ENCODE results near the gene TCF20.

TCF20 gene

DNA sequence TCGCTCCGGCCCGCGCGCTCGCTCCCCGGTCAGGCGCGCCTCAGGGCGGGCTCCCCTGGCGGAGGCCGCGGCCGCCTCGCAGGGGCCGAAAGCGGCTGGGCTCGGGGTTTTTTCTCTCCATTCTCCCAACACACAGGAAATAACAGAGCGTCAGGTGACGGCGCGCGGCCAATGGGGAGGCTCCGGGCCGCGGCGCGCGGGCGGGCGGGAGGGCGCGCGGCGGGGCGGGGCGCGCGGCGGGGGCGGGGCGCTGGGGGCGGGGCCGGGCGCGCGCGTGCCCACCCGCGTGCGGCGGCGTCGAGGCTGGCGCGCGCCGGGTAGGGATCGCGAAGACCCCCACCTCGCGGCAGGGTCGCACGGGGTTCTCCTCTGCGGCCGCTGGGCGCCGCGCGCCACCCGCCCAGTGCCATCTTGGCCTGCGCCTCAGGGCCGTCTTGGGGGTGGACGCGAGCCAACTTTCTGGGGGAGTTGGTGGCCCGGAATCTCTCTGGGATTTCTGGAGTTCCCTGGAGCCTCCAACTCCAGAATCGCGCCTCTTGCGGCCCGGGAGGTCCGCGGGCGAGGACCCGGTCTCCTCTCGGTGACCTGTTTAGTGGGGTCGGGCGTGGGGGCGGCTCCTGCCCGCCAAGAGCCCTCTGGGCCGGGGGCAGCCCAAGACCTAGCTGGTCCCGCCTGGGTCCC, at the start of gene TCF20:
TSS of gene TCF20 (minus strand) at position 144 of the 681 bp plus-strand sequence. CDS start 55,348 bp downstream, outside the sequence.
- DNase-seq (ENCODE audit: low spot score) = peak; percentile 78

DNA sequence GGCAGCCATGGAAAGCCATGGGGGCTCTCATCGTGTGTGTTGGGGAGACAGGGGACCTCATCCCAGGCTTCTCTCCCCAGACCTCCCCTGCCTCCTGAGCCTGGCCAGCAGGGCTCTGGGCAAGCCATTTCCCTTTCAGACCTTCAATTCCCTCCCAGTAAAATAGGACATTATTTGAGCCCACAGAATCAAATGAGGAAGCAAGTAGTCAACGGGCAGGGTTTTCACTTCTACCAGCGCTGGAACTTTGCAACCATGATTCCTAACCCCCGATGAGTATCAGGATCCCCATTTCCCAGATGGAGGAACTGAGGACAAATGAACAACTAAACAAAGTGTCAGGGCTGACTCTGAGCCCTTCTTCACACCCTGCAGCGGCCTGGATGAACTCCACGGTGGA, 48.9 kb upstream of the TCF20 start:
- DNase-seq (ENCODE audit: low spot score) = no peak

DNA sequence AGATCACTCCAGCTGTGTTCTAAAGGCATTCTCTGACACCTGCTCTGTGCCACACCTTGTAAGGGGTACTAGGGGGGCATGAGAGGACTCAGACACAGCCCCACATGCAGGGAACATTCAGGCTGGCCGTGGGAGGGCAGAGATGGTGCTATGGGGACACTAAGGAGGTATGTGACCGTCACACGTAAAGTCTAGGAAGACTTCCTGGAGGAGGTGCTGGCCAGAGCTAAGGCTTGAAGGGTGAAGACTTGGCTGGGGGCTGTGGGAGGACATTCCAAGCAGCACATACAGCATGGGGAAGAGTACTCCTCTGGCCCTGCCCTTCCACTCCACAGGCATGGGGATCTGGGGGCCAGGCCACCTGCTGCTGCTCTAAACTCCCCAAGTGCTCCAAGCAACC, 48.5 kb upstream of the TCF20 start:
- DNase-seq (ENCODE audit: low spot score) = no peak

DNA sequence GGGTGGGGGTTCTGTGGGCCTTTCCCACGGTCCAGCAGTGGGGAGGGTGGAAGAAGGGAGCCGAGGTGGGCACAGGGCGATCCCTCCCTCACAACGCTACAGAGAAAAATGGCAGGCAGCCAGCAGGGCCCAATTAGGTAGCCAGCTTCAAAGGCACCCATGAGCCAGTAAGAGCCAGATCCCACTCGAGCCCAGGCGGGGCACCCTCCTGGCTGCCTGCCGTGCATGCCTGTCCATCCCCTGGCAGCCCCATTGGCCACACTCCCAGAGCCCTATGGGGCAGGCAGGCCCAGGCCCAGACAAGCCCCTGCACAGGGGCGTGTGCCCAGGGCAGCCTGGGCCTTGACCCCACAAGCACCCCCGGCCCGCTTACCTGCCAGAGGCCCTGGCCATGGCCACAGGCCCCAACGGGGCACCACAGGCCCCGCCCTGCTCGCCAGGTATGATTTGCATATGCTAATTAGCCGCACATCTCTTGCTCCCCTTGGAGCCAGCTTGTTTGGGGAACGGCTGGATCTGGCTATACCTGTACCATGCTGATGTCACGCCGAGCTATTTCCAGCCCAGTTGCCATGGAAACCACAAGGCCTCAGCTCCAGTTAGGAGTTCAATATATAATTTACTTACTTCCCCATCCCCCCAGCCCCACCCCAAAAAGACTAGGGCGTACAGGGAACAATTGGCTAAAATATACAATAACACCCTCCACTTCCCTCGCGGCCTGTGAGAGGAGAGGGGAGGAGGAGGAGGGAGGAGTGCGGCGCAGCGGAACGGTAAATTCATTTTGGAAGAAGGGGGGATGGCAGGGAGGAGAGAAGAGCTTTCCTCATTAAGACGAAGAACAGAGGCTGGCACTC, 47.5 kb upstream of the TCF20 start:
- no peak for DNase-seq (ENCODE audit: low spot score)

DNA sequence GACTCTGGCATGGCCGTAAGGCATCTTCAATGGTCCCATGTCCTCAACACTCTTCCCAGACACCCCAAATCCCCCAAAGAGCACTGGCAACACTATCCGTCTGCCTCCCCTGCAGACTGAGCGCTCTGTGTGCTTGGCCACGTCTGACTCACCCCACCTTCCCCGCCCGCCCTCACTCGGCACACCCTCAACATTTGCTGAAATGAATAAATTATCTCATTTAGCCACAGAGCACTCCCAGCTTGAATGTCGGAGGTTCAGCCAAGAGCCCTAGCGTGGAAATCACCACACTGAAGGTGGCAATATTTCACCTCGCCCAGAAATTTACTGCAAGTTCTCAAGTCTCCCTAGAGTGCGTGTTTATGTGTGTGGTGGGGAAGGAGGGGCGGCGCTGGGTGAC, 46.6 kb upstream of the TCF20 start:
- DNase-seq (ENCODE audit: low spot score) = peak; percentile 75

DNA sequence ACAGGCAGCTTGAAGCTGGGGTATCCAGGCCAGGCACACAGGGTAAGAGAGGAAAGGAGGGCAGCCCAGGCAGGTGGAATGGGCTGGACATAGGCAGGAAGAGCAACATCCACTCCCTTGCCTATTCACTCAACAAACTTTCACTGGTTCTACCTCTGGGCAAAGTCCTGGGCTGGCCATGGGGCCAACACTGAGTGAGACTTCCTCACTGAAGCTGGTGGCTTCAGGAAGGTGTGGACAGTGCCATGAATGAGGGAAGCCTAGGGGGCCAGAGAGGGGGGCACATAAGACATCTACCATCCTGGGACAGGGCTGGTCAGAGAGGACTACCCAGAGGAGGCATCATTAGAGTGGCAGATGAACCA, 44.9 kb upstream of the TCF20 start:
- no peak for DNase-seq (ENCODE audit: low spot score)

DNA sequence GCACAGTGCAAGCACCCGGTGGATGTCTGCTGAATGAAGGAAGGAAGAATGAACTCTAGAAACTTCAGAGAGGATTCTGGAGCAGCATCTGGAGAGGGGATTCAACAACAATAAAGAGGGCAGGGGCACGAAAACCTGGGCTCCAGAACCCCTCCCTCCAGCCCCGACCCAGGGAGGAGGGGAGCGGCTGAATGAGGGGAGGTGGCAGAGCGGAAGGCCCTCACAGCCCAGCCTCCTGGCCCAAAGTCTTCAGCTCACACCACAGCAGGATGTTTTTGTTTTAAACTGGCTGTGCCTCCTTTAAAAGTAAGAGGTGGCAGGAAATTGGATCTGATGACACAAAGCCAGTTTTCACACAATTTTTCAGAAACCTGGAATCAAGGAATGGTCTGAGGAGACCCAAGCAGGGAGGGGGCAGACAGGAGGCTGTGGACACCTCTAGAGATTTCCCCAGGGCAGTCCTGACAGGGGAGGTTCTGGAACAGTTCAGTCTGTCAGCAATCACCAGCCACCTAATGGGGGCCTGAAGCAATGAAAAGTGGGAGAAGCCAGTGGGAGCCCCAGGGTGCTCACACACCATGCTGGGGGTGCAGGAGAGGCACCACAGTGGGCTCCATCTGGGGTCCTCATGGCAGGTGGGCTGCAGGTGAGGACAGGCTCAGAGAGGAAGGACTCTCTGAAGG, 44.4 kb upstream of the TCF20 start:
- no peak for DNase-seq (ENCODE audit: low spot score)

DNA sequence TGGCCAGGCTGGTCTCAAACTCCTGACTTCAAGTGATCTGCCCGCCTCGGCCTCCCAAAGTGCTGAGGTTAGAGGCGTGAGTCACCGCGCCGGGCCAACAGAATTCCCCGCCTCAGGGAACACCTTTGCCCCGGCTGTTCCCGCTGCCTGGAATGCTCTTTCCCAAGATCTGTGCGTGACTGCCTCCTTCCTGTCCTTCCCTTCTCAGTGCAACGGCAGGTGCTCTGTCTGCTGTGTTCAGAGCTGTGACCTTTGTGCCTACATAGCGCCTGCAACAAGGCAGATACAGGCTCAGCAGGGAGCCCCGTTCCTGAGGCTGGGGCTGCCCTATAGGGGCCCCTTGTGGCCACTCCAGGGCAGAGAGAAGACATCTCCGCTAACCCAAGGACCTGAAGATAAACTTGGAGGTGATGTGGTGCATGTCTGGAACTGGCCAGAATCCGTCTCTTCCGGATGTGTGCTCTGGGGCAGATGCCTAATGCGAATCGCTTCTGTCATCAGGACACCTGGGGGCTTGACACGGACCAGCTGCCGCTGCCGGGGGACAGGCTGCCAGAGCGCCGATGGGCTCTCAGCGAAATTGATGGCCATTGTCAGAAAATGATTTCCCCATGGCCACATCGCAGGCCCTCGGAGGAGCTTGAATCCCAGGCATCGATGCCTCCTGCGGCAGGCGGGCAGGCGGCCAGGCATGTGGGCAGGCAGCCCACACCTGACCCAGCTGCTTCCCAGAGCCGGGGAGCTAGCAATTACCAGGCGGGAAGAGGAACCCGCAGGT, 43.5 kb upstream of the TCF20 start:
- peak; percentile 41 for DNase-seq (ENCODE audit: low spot score)

DNA sequence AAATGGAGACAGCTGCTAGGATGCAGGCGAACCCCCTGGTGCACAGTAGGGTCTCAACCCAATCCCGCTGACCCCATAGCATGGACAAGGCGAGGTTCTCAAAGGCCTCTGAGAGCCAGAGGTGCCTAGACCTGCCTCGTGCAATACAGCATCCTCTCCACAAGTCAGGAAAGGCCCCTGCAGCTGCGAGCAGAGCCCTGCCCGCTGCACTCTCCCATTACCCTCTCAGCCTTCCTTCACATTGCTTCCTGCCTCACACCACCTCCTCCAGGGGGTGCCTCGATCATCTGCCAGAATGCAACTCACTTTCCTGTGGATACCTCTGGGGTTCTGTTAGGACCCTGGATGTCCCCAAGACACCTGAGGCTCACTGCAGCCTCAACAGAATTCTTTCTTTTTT, 42.8 kb upstream of the TCF20 start:
- no peak for DNase-seq (ENCODE audit: low spot score)

DNA sequence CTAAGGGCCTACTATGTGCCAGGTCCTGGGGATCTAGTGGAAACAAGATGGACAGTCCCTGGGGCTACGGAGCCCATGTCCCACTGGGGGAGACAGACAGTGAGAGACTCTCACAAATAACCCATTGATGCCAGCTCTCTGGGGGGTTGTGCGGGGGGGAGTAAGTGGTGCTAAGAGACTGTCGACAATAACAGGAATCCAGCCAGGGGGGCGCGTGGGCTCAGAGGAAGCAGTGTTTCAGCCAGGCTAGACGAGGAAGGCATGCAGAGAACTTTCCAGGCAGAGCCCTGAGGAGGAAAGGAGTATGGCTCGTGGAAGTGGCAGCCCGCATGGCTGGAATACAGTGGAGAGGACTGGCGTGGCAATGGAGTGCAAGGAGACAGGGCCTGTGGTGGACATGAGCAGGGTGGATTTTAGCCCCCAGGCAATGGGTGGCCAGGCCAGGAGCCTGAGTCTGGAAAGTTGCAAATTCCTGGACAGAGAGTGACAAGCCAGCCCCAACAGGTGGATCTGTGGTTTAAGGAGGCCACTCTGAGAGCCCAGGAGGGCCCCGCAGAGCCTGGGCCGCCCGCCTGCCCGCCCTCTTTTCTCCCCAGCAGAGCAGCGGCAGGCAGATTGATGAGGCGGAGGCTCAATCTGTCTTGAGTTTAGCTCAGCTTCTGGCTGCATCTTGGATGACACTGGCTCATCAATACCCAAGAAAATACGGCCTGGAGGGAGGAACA, 40.0 kb upstream of the TCF20 start:
- no peak for DNase-seq (ENCODE audit: low spot score)

DNA sequence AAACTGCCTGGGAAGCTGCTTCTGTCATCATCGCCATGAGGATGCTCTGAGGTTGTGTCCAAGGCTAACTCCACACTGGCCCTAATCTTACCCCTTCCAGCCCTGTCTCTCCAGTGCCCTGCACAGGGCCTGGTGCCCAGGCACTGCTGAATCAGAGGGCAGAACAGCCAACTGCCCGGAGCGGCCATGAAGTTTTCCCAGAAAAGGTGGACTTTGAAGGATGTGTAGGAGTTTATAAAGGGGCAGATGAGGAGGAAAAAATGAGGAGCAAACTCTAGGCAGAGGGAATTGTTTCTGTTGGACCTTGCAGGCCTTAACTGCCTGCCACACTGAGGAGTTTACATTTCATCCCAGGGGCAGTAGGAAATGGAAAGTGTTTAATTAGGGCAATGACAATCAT, 39.4 kb upstream of the TCF20 start:
- no peak for DNase-seq (ENCODE audit: low spot score)

DNA sequence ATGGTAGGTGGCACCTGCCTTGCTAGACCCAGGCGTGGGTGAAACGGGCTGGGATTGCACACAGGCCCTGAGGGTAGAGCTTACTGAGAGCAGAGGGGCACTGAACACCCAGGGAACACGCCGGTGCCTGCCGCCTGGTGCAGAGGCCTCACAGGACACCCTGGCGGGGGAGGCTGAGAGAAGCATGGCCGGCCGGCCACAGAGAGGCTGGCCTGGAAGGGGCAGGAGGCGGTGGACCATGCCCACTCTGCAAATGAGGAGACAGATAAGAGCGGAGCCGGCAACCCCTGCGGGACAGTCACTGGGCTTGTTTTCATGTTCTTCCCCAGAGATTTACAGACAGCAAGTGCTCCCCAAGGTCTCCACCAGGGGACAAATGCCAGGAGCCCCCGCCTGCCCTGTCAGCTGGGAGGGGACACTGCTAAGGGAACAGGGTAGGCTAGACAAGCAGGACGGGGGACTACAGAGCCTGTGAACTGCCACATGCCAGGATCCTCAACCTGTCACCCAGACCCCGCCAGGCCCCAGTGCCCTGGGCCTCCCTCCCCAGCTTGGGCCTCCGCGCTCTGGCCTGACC, 38.5 kb upstream of the TCF20 start:
- DNase-seq (ENCODE audit: low spot score) = no peak

DNA sequence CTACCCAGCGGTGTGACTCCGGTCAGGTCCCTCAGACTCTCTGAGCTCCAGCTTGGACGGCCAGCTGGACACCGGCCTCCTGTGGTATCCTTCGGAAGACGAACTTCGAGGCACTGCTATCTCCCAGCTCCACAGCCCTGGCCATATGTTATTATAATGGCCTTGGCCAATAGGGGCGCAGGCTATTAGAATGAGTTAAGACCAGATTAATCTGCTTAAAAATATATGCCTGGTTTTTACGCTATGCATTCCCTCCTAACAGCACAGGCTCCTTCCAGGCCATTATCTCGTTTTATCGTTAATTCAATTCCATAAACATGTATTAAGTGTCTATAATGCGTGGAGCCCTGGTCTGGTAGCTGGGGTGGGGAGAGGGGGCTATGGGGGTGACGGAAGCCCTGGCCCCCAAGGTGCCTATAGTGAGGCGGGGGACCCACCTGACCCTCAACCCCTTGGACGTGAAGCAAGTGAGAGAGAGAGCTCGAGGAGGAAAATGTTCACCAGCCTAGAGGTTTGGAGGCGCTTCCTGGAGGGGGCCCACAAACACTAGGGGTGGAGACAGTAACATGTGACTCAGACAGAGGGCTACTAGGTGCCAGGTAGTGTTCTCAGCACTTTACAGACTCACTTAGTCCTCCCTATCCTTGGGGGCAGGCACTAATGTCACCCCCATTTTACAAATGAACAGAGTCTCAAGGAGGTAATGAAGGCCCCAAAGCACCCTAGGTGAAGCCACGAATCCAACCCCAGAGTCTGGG, 37.5 kb upstream of the TCF20 start:
- no peak for DNase-seq (ENCODE audit: low spot score)

DNA sequence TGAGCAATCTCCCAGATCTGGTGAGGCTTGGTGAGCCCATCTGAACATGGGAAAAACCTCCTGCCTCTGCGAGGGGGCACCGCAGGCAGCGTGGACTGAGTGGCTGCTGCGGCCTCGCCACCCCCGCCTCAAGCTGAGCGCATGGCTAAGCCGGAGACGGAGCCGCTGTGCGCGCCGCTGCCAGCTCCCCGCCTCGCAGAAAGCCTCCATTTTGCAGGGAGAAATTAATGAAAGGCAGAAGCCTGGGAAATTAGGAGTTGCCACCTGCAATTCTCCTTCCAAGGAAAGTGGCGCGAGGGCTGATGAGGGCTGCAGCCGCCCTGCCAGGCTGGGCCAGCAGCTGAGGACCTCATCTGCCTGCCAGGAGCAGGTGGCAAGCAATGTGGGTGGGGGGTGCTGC, 35.6 kb upstream of the TCF20 start:
- no peak for DNase-seq (ENCODE audit: low spot score)

DNA sequence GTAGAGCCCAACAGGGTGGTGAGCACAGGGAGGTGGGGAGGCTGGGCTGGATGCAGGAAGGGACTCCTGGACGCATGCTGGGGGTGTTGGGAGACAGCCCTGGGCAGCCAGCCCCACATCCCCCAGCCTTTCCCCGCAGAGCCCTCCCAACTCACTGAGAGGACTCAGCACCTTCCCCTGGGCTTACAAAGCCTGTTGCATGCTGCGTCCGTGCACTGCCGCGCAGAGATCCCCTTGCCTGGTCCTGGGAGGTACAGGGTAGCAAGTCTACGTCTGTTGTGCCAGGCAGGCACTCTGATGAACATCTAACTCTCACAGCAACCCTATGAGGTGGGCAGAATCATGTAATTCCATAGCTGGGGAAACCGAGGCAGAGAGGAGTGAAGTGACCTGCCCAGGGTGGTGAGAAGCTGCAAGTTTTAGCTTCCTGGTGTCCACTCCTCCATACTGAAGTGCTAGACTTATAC, 33.9 kb upstream of the TCF20 start:
- DNase-seq (ENCODE audit: low spot score) = no peak

DNA sequence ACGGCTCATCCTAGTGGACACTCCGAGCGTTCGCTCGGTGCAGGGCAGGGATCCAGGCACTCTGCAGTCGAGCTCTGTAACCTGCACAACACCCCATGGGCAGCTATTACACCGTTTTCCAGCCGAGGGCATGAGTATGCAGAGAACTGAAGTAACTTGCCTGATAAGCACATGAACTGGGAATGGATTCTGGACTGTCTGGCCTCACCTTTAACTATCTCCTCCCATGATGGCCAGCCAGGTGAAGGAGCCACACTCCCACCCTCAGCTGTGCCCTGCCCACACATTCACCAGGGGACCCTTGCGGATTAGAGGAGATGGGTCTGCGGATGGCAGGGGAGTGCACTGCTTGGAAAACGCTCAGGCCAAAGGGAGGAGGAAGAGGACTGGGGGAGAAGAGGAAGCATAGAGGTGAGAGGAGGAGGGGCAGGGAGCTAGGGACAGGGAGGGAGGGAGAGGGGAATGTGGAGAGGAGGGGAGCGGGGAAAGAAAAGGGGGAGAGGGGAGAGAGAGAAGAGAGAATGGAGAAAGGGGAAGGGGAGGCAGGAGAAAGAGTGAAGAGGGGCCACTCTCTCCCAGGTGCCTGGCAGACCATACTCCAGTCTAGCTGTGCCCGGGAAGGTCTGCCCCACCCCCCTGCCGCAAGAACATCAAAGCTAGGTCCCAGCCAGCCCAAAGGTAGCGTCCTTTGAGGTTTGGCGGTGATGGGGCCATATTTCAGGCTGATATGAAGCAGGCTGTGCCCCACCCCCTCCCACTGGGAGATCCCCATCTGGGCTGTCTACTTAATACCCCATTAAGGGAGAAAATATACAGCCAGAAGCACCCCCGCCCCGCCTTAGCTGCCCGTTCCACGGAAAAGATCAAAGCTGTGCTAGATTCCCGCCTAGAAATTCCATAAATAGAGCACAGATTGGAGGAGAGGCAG, 33.2 kb upstream of the TCF20 start:
- no peak for DNase-seq (ENCODE audit: low spot score)

DNA sequence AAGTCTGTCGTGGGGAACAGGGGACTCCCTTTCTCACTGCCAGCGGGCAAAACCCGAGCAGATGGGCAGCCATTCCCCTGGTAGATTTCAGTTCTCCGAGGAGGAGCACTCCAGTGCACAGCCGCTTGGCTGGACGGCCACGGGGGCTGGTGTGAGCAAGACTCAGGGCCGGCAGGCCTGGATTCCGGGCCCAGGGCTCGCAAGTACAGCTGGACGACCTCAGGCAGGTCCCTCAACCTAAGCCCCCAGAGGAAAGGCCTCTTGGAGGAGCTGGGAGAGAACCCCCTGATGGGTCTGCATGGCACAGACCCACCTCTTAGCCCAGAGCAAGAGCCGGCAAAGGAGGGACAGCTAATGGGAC, 31.3 kb upstream of the TCF20 start:
- no peak for DNase-seq (ENCODE audit: low spot score)

DNA sequence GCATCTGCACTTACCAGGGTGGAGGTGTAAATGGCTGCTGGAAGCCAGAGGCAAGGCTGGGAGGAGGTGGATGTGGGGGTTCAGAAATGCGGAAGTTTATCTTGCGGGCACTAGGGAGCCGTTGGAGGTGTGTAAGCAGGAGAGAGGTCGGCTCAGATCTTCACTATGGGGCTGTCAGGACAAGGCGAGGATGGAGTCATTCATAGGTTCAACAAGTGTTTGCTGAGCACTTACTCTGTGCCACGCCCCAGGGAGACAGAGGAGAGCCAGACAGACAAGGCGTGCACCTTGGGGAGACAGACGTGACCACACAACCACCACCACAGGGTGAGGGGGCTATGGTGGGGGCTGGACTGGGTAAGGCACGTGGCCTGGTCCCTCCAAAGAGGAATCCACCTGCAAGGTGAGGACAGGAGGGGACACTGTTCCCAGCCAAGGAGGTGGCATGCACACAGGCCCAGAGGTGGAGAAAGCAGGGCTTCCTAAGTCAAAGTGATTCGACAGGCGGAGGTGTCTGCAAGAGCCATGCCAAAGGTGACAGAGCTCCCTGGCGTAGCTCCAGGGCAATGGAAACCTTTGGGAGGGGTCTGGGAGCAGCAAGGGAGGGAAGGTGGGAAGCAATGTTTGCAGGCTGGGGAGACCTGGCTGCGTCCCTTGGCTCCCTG, 30.8 kb upstream of the TCF20 start:
- no peak for DNase-seq (ENCODE audit: low spot score)

All from CD4-positive, alpha-beta T cell treated with Interleukin-2 at 100 ng/mL for 4 hours (primary cell).